ENCODE data around the gene SLC17A6. TPM values are rescaled to one million over a fixed set of nuclear protein-coding genes. Genes with fewer than 3 reads are reported as not detected.

The SLC17A6 gene
- total RNA-seq, 6 donors from 2014 or later, result not detected

DNA sequence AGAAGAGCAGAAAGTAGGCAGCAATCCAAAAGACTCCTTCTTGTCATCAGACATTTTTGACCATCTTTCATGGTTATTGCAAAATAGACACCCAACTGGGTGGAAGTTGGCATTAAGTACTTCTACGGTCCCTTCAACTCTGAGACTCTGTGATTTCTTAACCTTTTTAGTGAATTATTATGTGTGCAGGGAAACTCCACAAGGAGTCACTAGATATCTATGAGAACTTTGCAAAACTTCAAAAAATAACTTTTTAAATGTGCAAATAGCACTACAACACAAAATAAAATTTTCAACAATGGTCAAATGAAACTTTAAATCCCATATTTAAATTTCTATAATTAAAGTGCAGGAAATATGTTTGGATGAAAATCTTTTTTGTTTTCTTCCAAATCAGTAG is 88.7 kb downstream of the SLC17A6 start:
- WGBS, 2 donors, result 58 to 70% methylated on average over 1 of the region's 1 CpG
- no peak for DNase-seq
- no peak for ATAC-seq (ENCODE audit: low FRiP score in 2 of 2)
- Histone ChIP-seq H3K4me3 (no peak overlapping the region), H3K27ac (no peak overlapping the region), H3K36me3 (no peaks in the 10 kb centered on the region), H3K4me1 (no peaks in the 10 kb centered on the region), H3K9me3 (no peaks in the 10 kb centered on the region), H3K27me3 (no peaks in the 10 kb centered on the region)
- TF ChIP-seq POLR2A (IDR thresholded peaks at IDR 0.05), result no peak
- no peak for TF ChIP-seq EP300 (IDR thresholded peaks at IDR 0.05)
- TF ChIP-seq, protein P1, sequence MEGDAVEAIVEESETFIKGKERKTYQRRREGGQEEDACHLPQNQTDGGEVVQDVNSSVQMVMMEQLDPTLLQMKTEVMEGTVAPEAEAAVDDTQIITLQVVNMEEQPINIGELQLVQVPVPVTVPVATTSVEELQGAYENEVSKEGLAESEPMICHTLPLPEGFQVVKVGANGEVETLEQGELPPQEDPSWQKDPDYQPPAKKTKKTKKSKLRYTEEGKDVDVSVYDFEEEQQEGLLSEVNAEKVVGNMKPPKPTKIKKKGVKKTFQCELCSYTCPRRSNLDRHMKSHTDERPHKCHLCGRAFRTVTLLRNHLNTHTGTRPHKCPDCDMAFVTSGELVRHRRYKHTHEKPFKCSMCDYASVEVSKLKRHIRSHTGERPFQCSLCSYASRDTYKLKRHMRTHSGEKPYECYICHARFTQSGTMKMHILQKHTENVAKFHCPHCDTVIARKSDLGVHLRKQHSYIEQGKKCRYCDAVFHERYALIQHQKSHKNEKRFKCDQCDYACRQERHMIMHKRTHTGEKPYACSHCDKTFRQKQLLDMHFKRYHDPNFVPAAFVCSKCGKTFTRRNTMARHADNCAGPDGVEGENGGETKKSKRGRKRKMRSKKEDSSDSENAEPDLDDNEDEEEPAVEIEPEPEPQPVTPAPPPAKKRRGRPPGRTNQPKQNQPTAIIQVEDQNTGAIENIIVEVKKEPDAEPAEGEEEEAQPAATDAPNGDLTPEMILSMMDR (IDR thresholded peaks at IDR 0.05), result no peak
- TF ChIP-seq POLR2AphosphoS5 (IDR thresholded peaks at IDR 0.05), result no peak

Other genes with a start within 250 kb of the SLC17A6 start
- 1 to 10 TPM; 2.8 to 5.3 (median 3.3) TPM for gene ANO5, start 145.3 kb upstream of the SLC17A6 start, total RNA-seq

Data from upper lobe of left lung (tissue), 6 donors.